Thoracic aorta (tissue), 2 donors: Measurements from ENCODE around the gene ASTN1. TPM values are rescaled to one million over a fixed set of nuclear protein-coding genes. Genes with fewer than 3 reads are reported as not detected.

Experiments
- ATAC-seq: fragments of 150-250 bp; one replicate; pipeline ENCODE4 v1.8.0; 2017; ENCODE audit warnings: low read depth; ENCODE audit not compliant: insufficient number of reproducible peaks, low FRiP score
- DNase-seq: peaks from one replicate; pipeline ENCODE4 v3.0.0-alpha.2; 2020; ENCODE audit warnings: low spot score
- H3K27ac ChIP-seq, 2 donors: fragments of 200-600 bp; sonication (generic); 1 replicate in 1 of 2; 2 replicates in 1 of 2; pipeline ENCODE4 v1.5.1; 2016; ENCODE audit warnings: mild to moderate bottlenecking in 2 of 2, moderate library complexity in 2 of 2
- H3K27me3 ChIP-seq: fragments of 200-600 bp; sonication (generic); replicated peaks from 2 replicates; pipeline ENCODE4 v1.6.0; 2016; ENCODE audit warnings: mild to moderate bottlenecking; ENCODE audit not compliant: insufficient read depth
- H3K36me3 ChIP-seq: fragments of 200-600 bp; sonication (generic); one replicate; pipeline ENCODE4 v1.5.1; 2016
- H3K4me1 ChIP-seq, 2 donors: fragments of 200-600 bp; sonication (generic); 1 replicate in 1 of 2; 2 replicates in 1 of 2; pipeline versions ENCODE4 v1.5.1 to v1.6.0; 2016; ENCODE audit warnings: low read depth in 2 of 2, mild to moderate bottlenecking in 1 of 2; ENCODE audit not compliant: control insufficient read depth in 1 of 2
- H3K4me3 ChIP-seq: fragments of 200-600 bp; sonication (generic); 2 replicates; pipeline ENCODE4 v1.5.1; 2016; ENCODE audit warnings: mild to moderate bottlenecking
- H3K9me3 ChIP-seq: fragments of 200-600 bp; sonication (generic); 2 replicates; pipeline ENCODE4 v1.5.1; 2016
- CTCF ChIP-seq: fragments of 200-600 bp; sonication (generic); IDR thresholded peaks from one replicate; pipeline ENCODE4 v1.5.1; 2019; ENCODE audit warnings: antibody characterized with exemption
- total RNA-seq, 2 donors: library from RNA; depleted of rRNA; stranded (reverse); fragments of >200 nt; gene quantifications; one replicate each; pipeline versions ENCODE4 v1.1.0 to v1.2.3, GENCODE V29; 2016

ASTN1 gene
- total RNA-seq, 2 donors from 2014 or later, result 0.41 to 0.42 TPM

GRCh38 chr1:176994931-176995596 lies 169.4 kb downstream of the ASTN1 start:
- Histone ChIP-seq H3K27ac (no peak overlapping the region), H3K36me3 (no peaks in the 10 kb centered on the region), H3K4me3 (no peak overlapping the region), H3K9me3 (no peaks in the 10 kb centered on the region), H3K27me3 (no peaks in the 10 kb centered on the region), H3K4me1 (no peaks in the 10 kb centered on the region)
- ATAC-seq (no peak), DNase-seq (no peak)
- TF ChIP-seq CTCF, result no peak

- DNase-seq (no peak), ATAC-seq (no peak)
- no peaks in the 10 kb centered on the region for H3K36me3 ChIP-seq
- no peak overlapping the region for H3K4me3 ChIP-seq
- H3K27me3 ChIP-seq, result no peaks in the 10 kb centered on the region
- TF ChIP-seq CTCF, result no peak
- H3K27ac ChIP-seq, result no peak overlapping the region
- no peaks in the 10 kb centered on the region for H3K9me3 ChIP-seq
- peaks cover 0 to 11% of the 10 kb centered on the region in 2 donors for H3K4me1 ChIP-seq
Observed at GRCh38 chr1:176993587-176993986, 170.9 kb downstream of the ASTN1 start.

- no peak overlapping the region for H3K4me3 ChIP-seq
- no peak overlapping the region for H3K27ac ChIP-seq
- no peak for ATAC-seq
- no peaks in the 10 kb centered on the region for H3K27me3 ChIP-seq
- no peaks in the 10 kb centered on the region for H3K9me3 ChIP-seq
- H3K4me1 ChIP-seq, result peaks cover 0 to 11% of the 10 kb centered on the region in 2 donors
- TF ChIP-seq CTCF, result no peak
- no peak for DNase-seq
- no peaks in the 10 kb centered on the region for H3K36me3 ChIP-seq
Observed at GRCh38 chr1:176989754-176990153, 174.8 kb downstream of the ASTN1 start.

- Histone ChIP-seq H3K4me1 (peaks cover 0 to 11% of the 10 kb centered on the region in 2 donors), H3K27ac (no peak overlapping the region), H3K27me3 (no peaks in the 10 kb centered on the region), H3K9me3 (no peaks in the 10 kb centered on the region), H3K4me3 (no peak overlapping the region), H3K36me3 (no peaks in the 10 kb centered on the region)
- no peak for TF ChIP-seq CTCF
- ATAC-seq, result no peak
- no peak for DNase-seq
Observed at GRCh38 chr1:176989023-176989422, 175.5 kb downstream of the ASTN1 start.

- no peak for TF ChIP-seq CTCF
- ATAC-seq (no peak), DNase-seq (no peak)
- Histone ChIP-seq H3K4me3 (no peak overlapping the region), H3K36me3 (no peaks in the 10 kb centered on the region), H3K27ac (no peak overlapping the region), H3K4me1 (peaks cover 0 to 11% of the 10 kb centered on the region in 2 donors), H3K9me3 (no peaks in the 10 kb centered on the region), H3K27me3 (no peaks in the 10 kb centered on the region)
Observed at GRCh38 chr1:176987016-176987415, 177.5 kb downstream of the ASTN1 start.
